ENCODE results near the gene TTBK1.

Gene TTBK1

GRCh38 chr6:43276577-43277305 lies 33.5 kb downstream of the TTBK1 start:
- no peak overlapping the region for H3K4me3 ChIP-seq (ENCODE audit: low read length)
- no peak overlapping the region for H3K9ac ChIP-seq (ENCODE audit: low read length)
- peaks cover 28% of the 10 kb centered on the region for H3K27me3 ChIP-seq (replicated peaks; ENCODE audit: control insufficient read depth, insufficient read depth, low read length)
- no peaks in the 10 kb centered on the region for H3K36me3 ChIP-seq (ENCODE audit: control insufficient read depth, insufficient read depth, low read length, severe bottlenecking)
- no peaks in the 10 kb centered on the region for H3K4me1 ChIP-seq (ENCODE audit: control insufficient read depth, insufficient read depth, low read length)
- H3K9me3 ChIP-seq (ENCODE audit: control insufficient read depth, low read length), result no peaks in the 10 kb centered on the region
- DNase-seq (ENCODE audit: low read depth), result no peak

GRCh38 chr6:43277306-43277642 lies 34.0 kb downstream of the TTBK1 start:
- Histone ChIP-seq H3K4me1 (ENCODE audit: control insufficient read depth, insufficient read depth, low read length) (no peaks in the 10 kb centered on the region), H3K27me3 (replicated peaks; ENCODE audit: control insufficient read depth, insufficient read depth, low read length) (peaks cover 33% of the 10 kb centered on the region), H3K9ac (ENCODE audit: low read length) (no peak overlapping the region), H3K4me3 (ENCODE audit: low read length) (no peak overlapping the region), H3K36me3 (ENCODE audit: control insufficient read depth, insufficient read depth, low read length, severe bottlenecking) (no peaks in the 10 kb centered on the region), H3K9me3 (ENCODE audit: control insufficient read depth, low read length) (no peaks in the 10 kb centered on the region)
- no peak for DNase-seq (ENCODE audit: low read depth)

DNA sequence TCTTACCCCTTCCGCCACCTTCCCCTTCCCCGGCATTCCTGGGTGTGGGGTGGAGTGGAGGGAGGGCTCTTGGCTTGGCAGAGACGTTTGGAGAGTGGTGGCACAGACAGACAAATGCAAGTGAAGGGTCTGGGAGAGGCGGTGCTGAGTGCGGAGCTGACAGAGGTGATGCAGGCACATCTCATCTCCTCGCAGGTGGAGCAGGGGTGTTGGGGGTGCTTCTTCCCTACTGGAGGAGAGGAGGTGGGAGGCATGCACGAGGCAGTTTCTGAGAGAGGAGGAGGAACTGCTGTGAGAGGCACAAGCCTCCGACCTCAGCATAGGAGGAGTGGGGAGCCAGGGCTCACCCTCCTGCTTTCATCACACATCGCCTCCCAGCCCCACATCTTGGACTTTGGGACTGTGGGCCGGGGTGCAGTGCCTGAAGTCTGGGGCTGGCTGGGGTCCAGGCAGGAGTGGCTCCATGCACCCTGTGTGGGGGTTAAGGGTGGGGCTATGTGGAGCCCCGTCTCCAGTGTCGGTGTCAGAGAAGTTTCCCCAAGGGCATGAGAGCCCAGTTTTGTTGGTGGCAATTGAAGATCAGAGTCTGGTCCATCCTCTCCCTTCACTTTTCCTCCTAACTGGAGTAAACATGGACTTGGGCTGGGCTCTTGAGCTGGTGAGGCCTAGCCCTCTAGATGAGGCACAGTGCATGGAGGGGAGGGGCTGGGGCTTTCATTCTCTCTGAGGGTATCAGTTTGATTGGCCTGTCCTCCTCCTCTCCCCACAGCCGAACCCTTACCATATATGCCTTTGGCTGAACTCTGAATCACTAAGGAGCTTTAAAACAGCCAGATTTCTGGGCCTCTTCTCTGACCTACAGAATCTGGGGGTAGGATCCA lies 34.6 kb downstream of the TTBK1 start:
- no peak for DNase-seq (ENCODE audit: low read depth)
- Histone ChIP-seq H3K9me3 (ENCODE audit: control insufficient read depth, low read length) (no peaks in the 10 kb centered on the region), H3K36me3 (ENCODE audit: control insufficient read depth, insufficient read depth, low read length, severe bottlenecking) (no peaks in the 10 kb centered on the region), H3K9ac (ENCODE audit: low read length) (no peak overlapping the region), H3K4me1 (ENCODE audit: control insufficient read depth, insufficient read depth, low read length) (no peaks in the 10 kb centered on the region), H3K4me3 (ENCODE audit: low read length) (no peak overlapping the region), H3K27me3 (replicated peaks; ENCODE audit: control insufficient read depth, insufficient read depth, low read length) (peaks cover 40% of the 10 kb centered on the region)

DNA sequence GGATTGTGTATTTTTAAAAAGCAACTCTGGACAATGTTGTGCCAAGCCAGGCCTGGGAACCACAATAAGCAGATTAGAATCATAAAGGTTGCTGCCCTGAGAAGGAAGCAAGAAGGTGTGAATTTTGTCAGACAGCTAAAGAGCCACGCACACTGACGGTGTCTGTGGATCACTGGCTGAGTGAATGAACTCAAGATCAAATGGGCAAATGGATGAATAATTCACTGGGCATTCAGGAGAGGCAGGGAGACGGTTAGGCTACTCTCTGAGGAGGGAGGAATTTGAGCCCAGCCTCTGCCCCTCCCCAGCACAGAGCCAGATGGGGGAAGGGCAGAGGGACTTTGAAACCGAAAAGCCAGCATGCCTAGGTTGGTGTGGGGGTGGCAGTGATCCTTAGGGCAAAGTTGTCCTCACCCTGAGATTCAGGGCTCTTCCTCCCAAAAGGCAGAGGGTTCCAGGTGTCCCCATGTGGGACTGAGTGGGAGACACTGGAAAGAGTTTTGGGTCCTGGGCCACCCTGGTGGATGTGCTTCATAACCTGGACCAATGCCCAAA lies 35.3 kb downstream of the TTBK1 start:
- H3K9me3 ChIP-seq (ENCODE audit: control insufficient read depth, low read length), result no peaks in the 10 kb centered on the region
- H3K36me3 ChIP-seq (ENCODE audit: control insufficient read depth, insufficient read depth, low read length, severe bottlenecking), result no peaks in the 10 kb centered on the region
- peak; percentile 33 for DNase-seq (ENCODE audit: low read depth)
- H3K27me3 ChIP-seq (replicated peaks; ENCODE audit: control insufficient read depth, insufficient read depth, low read length), result peaks cover 36% of the 10 kb centered on the region
- no peak overlapping the region for H3K4me3 ChIP-seq (ENCODE audit: low read length)
- no peaks in the 10 kb centered on the region for H3K4me1 ChIP-seq (ENCODE audit: control insufficient read depth, insufficient read depth, low read length)
- H3K9ac ChIP-seq (ENCODE audit: low read length), result no peak overlapping the region

- DNase-seq (ENCODE audit: low read depth), result no peak
- H3K4me3 ChIP-seq (ENCODE audit: low read length), result no peak overlapping the region
- no peak overlapping the region for H3K9ac ChIP-seq (ENCODE audit: low read length)
- H3K27me3 ChIP-seq (replicated peaks; ENCODE audit: control insufficient read depth, insufficient read depth, low read length), result peaks cover 27% of the 10 kb centered on the region
- no peaks in the 10 kb centered on the region for H3K4me1 ChIP-seq (ENCODE audit: control insufficient read depth, insufficient read depth, low read length)
- H3K9me3 ChIP-seq (ENCODE audit: control insufficient read depth, low read length), result no peaks in the 10 kb centered on the region
- no peaks in the 10 kb centered on the region for H3K36me3 ChIP-seq (ENCODE audit: control insufficient read depth, insufficient read depth, low read length, severe bottlenecking)
Measured at GRCh38 chr6:43280234-43280633, 37.0 kb downstream of the TTBK1 start.

DNA sequence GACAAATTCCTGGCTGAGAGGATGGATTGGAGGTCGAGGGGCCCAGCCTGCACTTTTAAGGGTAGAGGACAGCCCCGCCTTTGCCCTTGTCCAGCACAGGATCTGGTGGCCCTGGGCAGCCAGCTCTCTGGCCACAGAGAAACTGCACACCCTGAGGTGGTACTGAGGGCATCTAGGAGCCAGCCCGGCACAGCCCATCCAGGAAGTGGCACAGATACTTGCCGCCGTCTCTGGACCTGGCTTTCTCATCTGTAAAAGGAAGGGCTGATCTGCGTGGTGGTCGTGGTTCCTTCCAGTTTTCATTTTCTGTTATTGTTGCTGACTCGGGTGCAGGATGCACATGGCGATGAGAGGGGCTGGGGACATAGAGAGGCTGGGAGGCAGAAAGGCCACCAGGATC lies 38.8 kb downstream of the TTBK1 start:
- DNase-seq (ENCODE audit: low read depth), result no peak
- Histone ChIP-seq H3K4me1 (ENCODE audit: control insufficient read depth, insufficient read depth, low read length) (no peaks in the 10 kb centered on the region), H3K9ac (ENCODE audit: low read length) (no peak overlapping the region), H3K4me3 (ENCODE audit: low read length) (no peak overlapping the region), H3K36me3 (ENCODE audit: control insufficient read depth, insufficient read depth, low read length, severe bottlenecking) (no peaks in the 10 kb centered on the region), H3K27me3 (replicated peaks; ENCODE audit: control insufficient read depth, insufficient read depth, low read length) (peaks cover 42% of the 10 kb centered on the region), H3K9me3 (ENCODE audit: control insufficient read depth, low read length) (no peaks in the 10 kb centered on the region)

DNA sequence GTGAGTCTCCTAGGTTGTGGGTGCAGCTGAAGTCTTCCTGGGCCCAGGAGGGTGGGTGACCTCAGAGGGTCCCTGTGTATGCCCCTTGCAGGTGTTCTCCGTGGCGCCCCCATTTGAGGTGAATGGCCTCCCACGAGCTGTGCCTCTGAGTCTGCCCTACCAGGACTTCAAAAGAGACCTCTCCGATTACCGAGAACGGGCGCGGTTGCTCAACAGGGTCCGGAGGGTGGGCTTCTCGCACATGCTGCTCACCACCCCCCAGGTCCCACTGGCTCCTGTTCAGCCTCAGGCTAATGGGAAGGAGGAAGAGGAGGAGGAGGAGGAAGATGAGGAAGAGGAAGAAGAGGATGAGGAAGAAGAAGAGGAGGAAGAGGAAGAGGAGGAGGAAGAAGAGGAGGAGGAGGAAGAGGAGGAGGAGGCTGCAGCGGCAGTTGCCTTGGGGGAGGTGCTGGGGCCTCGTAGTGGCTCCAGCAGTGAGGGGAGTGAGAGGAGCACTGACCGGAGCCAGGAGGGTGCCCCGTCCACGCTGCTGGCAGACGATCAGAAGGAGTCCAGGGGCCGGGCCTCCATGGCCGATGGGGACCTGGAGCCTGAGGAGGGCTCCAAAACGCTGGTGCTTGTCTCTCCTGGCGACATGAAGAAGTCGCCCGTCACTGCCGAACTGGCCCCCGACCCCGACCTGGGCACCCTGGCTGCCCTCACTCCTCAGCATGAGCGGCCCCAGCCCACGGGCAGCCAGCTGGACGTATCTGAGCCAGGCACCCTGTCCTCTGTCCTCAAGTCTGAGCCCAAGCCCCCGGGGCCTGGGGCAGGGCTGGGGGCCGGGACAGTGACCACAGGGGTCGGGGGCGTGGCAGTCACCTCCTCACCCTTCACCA lies 39.6 kb downstream of the TTBK1 start:
- H3K4me1 ChIP-seq (ENCODE audit: control insufficient read depth, insufficient read depth, low read length), result no peaks in the 10 kb centered on the region
- H3K36me3 ChIP-seq (ENCODE audit: control insufficient read depth, insufficient read depth, low read length, severe bottlenecking), result no peaks in the 10 kb centered on the region
- no peak overlapping the region for H3K9ac ChIP-seq (ENCODE audit: low read length)
- DNase-seq (ENCODE audit: low read depth), result no peak
- H3K27me3 ChIP-seq (replicated peaks; ENCODE audit: control insufficient read depth, insufficient read depth, low read length), result peaks cover 45% of the 10 kb centered on the region
- H3K4me3 ChIP-seq (ENCODE audit: low read length), result no peak overlapping the region
- H3K9me3 ChIP-seq (ENCODE audit: control insufficient read depth, low read length), result no peaks in the 10 kb centered on the region

DNA sequence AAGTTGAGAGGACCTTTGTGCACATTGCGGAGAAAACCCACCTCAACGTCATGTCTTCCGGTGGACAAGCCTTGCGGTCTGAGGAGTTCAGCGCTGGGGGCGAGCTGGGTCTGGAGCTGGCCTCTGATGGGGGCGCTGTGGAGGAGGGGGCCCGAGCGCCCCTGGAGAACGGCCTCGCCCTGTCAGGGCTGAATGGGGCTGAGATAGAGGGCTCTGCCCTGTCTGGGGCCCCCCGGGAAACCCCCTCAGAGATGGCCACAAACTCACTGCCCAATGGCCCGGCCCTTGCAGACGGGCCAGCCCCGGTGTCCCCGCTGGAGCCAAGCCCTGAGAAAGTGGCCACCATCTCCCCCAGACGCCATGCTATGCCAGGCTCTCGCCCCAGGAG lies 40.2 kb downstream of the TTBK1 start:
- no peaks in the 10 kb centered on the region for H3K9me3 ChIP-seq (ENCODE audit: control insufficient read depth, low read length)
- no peak overlapping the region for H3K9ac ChIP-seq (ENCODE audit: low read length)
- H3K4me3 ChIP-seq (ENCODE audit: low read length), result no peak overlapping the region
- DNase-seq (ENCODE audit: low read depth), result no peak
- H3K36me3 ChIP-seq (ENCODE audit: control insufficient read depth, insufficient read depth, low read length, severe bottlenecking), result no peaks in the 10 kb centered on the region
- no peaks in the 10 kb centered on the region for H3K4me1 ChIP-seq (ENCODE audit: control insufficient read depth, insufficient read depth, low read length)
- peaks cover 48% of the 10 kb centered on the region for H3K27me3 ChIP-seq (replicated peaks; ENCODE audit: control insufficient read depth, insufficient read depth, low read length)

DNA sequence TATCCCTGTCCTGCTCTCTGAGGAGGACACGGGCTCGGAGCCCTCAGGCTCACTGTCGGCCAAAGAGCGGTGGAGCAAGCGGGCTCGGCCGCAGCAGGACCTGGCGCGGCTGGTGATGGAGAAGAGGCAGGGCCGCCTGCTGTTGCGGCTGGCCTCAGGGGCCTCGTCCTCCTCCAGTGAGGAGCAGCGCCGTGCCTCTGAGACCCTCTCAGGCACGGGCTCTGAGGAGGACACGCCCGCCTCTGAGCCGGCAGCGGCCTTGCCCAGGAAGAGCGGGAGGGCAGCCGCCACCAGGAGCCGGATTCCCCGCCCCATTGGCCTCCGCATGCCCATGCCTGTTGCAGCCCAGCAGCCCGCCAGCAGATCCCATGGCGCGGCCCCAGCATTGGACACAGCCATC lies 40.6 kb downstream of the TTBK1 start:
- H3K9me3 ChIP-seq (ENCODE audit: control insufficient read depth, low read length), result no peaks in the 10 kb centered on the region
- no peak for DNase-seq (ENCODE audit: low read depth)

GRCh38 chr6:43284991-43285781 lies 41.9 kb downstream of the TTBK1 start:
- H3K4me3 ChIP-seq (ENCODE audit: low read length), result no peak overlapping the region

More for the DNA sequence above, 40.6 kb downstream of the TTBK1 start:
- no peaks in the 10 kb centered on the region for H3K36me3 ChIP-seq (ENCODE audit: control insufficient read depth, insufficient read depth, low read length, severe bottlenecking)
- peaks cover 48% of the 10 kb centered on the region for H3K27me3 ChIP-seq (replicated peaks; ENCODE audit: control insufficient read depth, insufficient read depth, low read length)
- H3K9ac ChIP-seq (ENCODE audit: low read length), result no peak overlapping the region
- no peaks in the 10 kb centered on the region for H3K4me1 ChIP-seq (ENCODE audit: control insufficient read depth, insufficient read depth, low read length)
- no peak overlapping the region for H3K4me3 ChIP-seq (ENCODE audit: low read length)

More at GRCh38 chr6:43284991-43285781, 41.9 kb downstream of the TTBK1 start:
- Histone ChIP-seq H3K9me3 (ENCODE audit: control insufficient read depth, low read length) (no peaks in the 10 kb centered on the region), H3K4me1 (ENCODE audit: control insufficient read depth, insufficient read depth, low read length) (no peaks in the 10 kb centered on the region), H3K36me3 (ENCODE audit: control insufficient read depth, insufficient read depth, low read length, severe bottlenecking) (no peaks in the 10 kb centered on the region), H3K27me3 (replicated peaks; ENCODE audit: control insufficient read depth, insufficient read depth, low read length) (peaks cover 44% of the 10 kb centered on the region), H3K9ac (ENCODE audit: low read length) (no peak overlapping the region)
- DNase-seq (ENCODE audit: low read depth), result no peak

Measured in adipocyte (in vitro differentiated cells).